HG03066 (cell line): ENCODE data around the gene HS6ST2.

Experiments used
- ATAC-seq: cut with Tn5 transposase; IDR thresholded peaks from one replicate; pipeline ENCODE4 v1.9.1; 2021; ENCODE audit warnings: low read depth; ENCODE audit not compliant: unreplicated experiment

Gene HS6ST2

DNA sequence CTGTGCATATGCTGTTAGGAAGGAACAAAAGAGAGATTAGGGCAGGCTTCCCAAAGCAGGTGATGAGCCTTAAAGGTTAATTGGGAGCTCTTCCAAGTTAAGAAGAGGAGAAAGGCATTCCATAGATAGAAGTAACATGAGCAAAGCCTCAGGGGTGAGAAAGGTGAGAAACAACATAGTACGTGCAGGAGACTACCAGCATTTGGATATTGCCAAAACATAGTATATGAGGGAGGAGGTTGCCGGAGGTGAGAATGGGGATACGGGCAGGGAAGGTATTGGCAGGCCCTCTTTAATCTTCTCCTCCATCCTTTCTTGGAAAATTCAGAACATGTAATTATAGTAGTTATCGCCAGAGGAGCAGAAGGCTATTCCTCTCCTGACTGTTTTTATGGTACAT, 373.5 kb downstream of the HS6ST2 start:
- no peak for ATAC-seq

DNA sequence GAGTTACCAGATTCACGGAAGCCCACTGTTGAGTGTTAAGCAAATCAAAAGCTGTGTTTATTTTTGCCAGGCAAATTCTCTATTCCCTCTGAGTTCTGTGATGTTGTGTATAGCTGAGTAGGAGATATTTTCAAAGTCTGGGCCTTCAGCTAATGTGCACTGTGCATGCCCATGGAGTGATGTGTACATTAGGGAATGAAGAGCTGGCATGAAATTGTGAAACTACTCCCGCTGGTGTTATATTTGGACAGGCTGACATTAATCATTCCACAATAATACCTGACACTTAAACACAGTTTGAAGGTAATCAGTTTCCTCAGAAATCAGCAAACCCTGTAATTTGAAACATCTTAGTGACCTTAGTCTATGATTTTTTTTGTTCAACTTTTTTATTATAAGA, 381.5 kb downstream of the HS6ST2 start:
- ATAC-seq = no peak
